HCT116 (cell line): Measurements from ENCODE around the gene MUC15. TPM values are rescaled to one million over a fixed set of nuclear protein-coding genes. Genes with fewer than 3 reads are reported as not detected.
"Not testable (repeated sequence)": the region's sequence is repeated elsewhere in the genome, so short reads cannot be mapped to it uniquely, and the experiment has no call there.

ENCODE experiments used
- ATAC-seq: fragments of 200-7000 bp; cut with Tn5 transposase; 2 replicates; pipeline ENCODE4 v1.9.1; 2020; ENCODE audit warnings: mild to moderate bottlenecking, moderate library complexity
- BruUV-seq: library from RNA; stranded (reverse); fragments of 400-500 nt; replicated peaks from 2 replicates; lab custom pipeline; 2021; lab: Mats Ljungman, UMichigan
- CTCF ChIA-PET: fragments of 300-600 bp; sonication (Branson Sonifier 250); formaldehyde crosslinking; loops from one replicate; lab custom pipeline; 2021; ENCODE audit warnings: antibody characterized with exemption; lab: Charles Lee
- POLR2A ChIA-PET: fragments of 300-600, 350-600 bp; sonication (Branson Sonifier 250); formaldehyde crosslinking; loops from one replicate; lab custom pipeline; 2021; ENCODE audit warnings: antibody characterized with exemption; lab: Charles Lee
- RAD21 ChIA-PET, 2 experiments: fragments of 300-600 bp; sonication (Branson Sonifier 250); formaldehyde crosslinking; loops; one replicate each; lab custom pipeline; 2023; ENCODE audit warnings: low total read pairs in 2 of 2; ENCODE audit not compliant: uncharacterized antibody in 2 of 2, unreplicated experiment in 2 of 2, low non-redundant PET in 1 of 2; lab: Charles Lee
- DNase-seq: peaks from one replicate; pipeline ENCODE4 v3.0.0-alpha.2; 2010; ENCODE audit warnings: low read depth, low spot score
- H2AFZ ChIP-seq: fragments of 200-600 bp; shearing (Covaris generic), sonication (generic); 2 replicates; pipeline ENCODE4 v1.6.1; 2017; ENCODE audit warnings: low read depth, mixed run types, mixed read lengths, antibody characterized with exemption, low read length; ENCODE audit not compliant: poor library complexity, severe bottlenecking
- H3K27ac ChIP-seq: 2 replicates; pipeline ENCODE4 v1.5.1; 2012; ENCODE audit warnings: low read depth, low read length
- H3K27me3 ChIP-seq: fragments of 200-600 bp; sonication (generic); 2 replicates; pipeline ENCODE4 v1.6.1; 2016; ENCODE audit warnings: mixed run types, low read length, mixed read lengths; ENCODE audit not compliant: insufficient read depth
- H3K36me3 ChIP-seq, 2 experiments: fragments of 200-500 bp in 1 of 2; fragments of 200-600 bp in 1 of 2; sonication (Bioruptor generic) in 1 of 2; sonication (generic) in 1 of 2; 2 replicates each; pipeline versions ENCODE4 v1.5.1 to v1.6.1; 2014 to 2016; ENCODE audit warnings: low read length in 2 of 2, inconsistent platforms in 1 of 2, mixed read lengths in 1 of 2, mixed run types in 1 of 2; ENCODE audit not compliant: insufficient read depth in 2 of 2, control insufficient read depth in 1 of 2
- H3K4me1 ChIP-seq, 2 experiments: fragments of 200-600 bp in 1 of 2; sonication (generic) in 1 of 2; 2 replicates each; pipeline versions ENCODE4 v1.5.1 to v1.6.1; 2012 to 2017; ENCODE audit warnings: low read length in 2 of 2, inconsistent platforms in 1 of 2, mild to moderate bottlenecking in 1 of 2, mixed read lengths in 1 of 2, mixed run types in 1 of 2, moderate library complexity in 1 of 2; ENCODE audit not compliant: insufficient read depth in 2 of 2, control insufficient read depth in 1 of 2
- H3K4me2 ChIP-seq: fragments of 200-600 bp; sonication (generic); 2 replicates; pipeline ENCODE4 v1.6.1; 2017; ENCODE audit warnings: mixed run types, low read length, mixed read lengths
- H3K4me3 ChIP-seq, 2 experiments: fragments of 200-600 bp in 1 of 2; sonication (generic) in 1 of 2; replicated peaks in 1 of 2; 2 replicates each; pipeline ENCODE4 v1.5.1; 2011 to 2016; ENCODE audit warnings: low read length in 2 of 2, control low read depth in 1 of 2, low read depth in 1 of 2, mild to moderate bottlenecking in 1 of 2, mixed read lengths in 1 of 2, mixed run types in 1 of 2
- H3K79me2 ChIP-seq: fragments of 200-600 bp; sonication (generic); 2 replicates; pipeline ENCODE4 v1.6.1; 2017; ENCODE audit warnings: mild to moderate bottlenecking, mixed run types, low read length, moderate library complexity, mixed read lengths; ENCODE audit not compliant: insufficient read depth
- H3K9ac ChIP-seq: fragments of 200-600 bp; sonication (generic); 2 replicates; pipeline ENCODE4 v1.6.1; 2016; ENCODE audit warnings: low read length, mixed read lengths
- H3K9me2 ChIP-seq: fragments of 200-600 bp; sonication (generic), shearing (Covaris generic); 2 replicates; pipeline ENCODE4 v1.6.1; 2017; ENCODE audit warnings: mixed run types, mild to moderate bottlenecking, moderate library complexity; ENCODE audit not compliant: insufficient read depth
- H3K9me3 ChIP-seq, 2 experiments: fragments of 200-500 bp in 1 of 2; fragments of 200-600 bp in 1 of 2; sonication (Bioruptor generic) in 1 of 2; sonication (generic) in 1 of 2; 2 replicates each; pipeline ENCODE4 v1.6.1; 2014 to 2017; ENCODE audit warnings: low read length in 2 of 2, mixed read lengths in 2 of 2, inconsistent platforms in 1 of 2, low read depth in 1 of 2, mild to moderate bottlenecking in 1 of 2, mixed run types in 1 of 2, moderate library complexity in 1 of 2; ENCODE audit not compliant: control insufficient read depth in 1 of 2, insufficient read depth in 1 of 2
- H4K20me1 ChIP-seq: fragments of 200-600 bp; sonication (generic), shearing (Covaris generic); 2 replicates; pipeline ENCODE4 v1.6.1; 2017; ENCODE audit warnings: mixed run types, mild to moderate bottlenecking, moderate library complexity; ENCODE audit not compliant: insufficient read depth
- ATF3 ChIP-seq: IDR thresholded peaks from 2 replicates; pipeline ENCODE4 v1.6.1; 2012
- CBX3 ChIP-seq: IDR thresholded peaks from 2 replicates; pipeline ENCODE4 v1.6.1; 2012; ENCODE audit warnings: low read depth
- ELF1 ChIP-seq: IDR thresholded peaks from 2 replicates; pipeline ENCODE4 v1.6.1; 2012; ENCODE audit warnings: low read depth, borderline replicate concordance
- EZH2 ChIP-seq: fragments of 200-600 bp; sonication (generic); IDR thresholded peaks from 2 replicates; pipeline ENCODE4 v1.6.1; 2017; ENCODE audit warnings: antibody characterized with exemption, mixed run types
- EZH2phosphoT487 ChIP-seq: fragments of 200-600 bp; IDR thresholded peaks from 2 replicates; pipeline ENCODE4 v1.6.1; 2018; ENCODE audit warnings: antibody characterized with exemption, borderline replicate concordance
- FOSL1 ChIP-seq: IDR thresholded peaks from 2 replicates; pipeline ENCODE4 v1.6.1; 2012; ENCODE audit warnings: low read depth
- POLR2A ChIP-seq: IDR thresholded peaks from 2 replicates; pipeline ENCODE4 v1.7.0; 2011; ENCODE audit warnings: borderline replicate concordance; ENCODE audit not compliant: insufficient read depth, insufficient read length; ENCODE audit errors: extremely low read depth
- RAD21 ChIP-seq: IDR thresholded peaks from 2 replicates; pipeline ENCODE4 v1.6.1; 2012; ENCODE audit warnings: low read depth, mild to moderate bottlenecking
- intact Hi-C: fragments of 100-400 bp; cut with micrococcal nuclease; formaldehyde crosslinking; loops from 2 replicates; pipeline ENCODE4 v1.10.0; 2022
- total RNA-seq: library from RNA; stranded (reverse); gene quantifications from one replicate; pipeline ENCODE4 v1.2.1, GENCODE V29; 2021; ENCODE audit not compliant: unreplicated experiment
- TF ChIP-seq, protein P1 (sequence below), 3 experiments: fragments of 200-600 bp in 1 of 3; sonication (generic) in 1 of 3; IDR thresholded peaks in 2 of 3; conservative IDR thresholded peaks in 1 of 3; 2 replicates each; pipeline ENCODE4 v1.5.1; 2012 to 2017; ENCODE audit warnings: low read depth in 2 of 3, low read length in 2 of 3, antibody characterized with exemption in 1 of 3, borderline replicate concordance in 1 of 3, control low read depth in 1 of 3, mild to moderate bottlenecking in 1 of 3, mixed read lengths in 1 of 3, mixed run types in 1 of 3, moderate library complexity in 1 of 3; ENCODE audit not compliant: insufficient read depth in 1 of 3
- TF ChIP-seq, protein P2 (sequence below): IDR thresholded peaks from 2 replicates; pipeline ENCODE4 v1.6.1; 2012

Gene MUC15
- total RNA-seq, 1 experiment from 2014 or later = not detected

DNA sequence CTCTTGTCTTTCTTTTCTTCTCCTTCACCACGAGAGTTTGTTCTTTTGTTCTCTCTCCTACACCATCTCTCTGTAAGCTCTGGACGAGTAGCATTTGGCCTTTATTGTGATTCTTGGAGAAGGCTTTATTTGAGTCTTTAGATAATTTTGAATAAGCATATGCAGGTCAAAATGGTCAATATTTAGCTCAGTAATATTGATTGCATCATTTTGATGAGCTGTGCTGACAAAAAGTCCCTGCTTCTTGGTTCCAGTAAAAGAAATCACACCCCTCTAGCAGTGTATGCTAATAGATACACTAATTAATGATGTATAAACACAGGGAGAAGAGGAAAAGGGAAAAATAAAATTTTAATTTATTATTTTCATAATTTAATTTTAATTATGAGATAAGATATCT, 25.8 kb upstream of the MUC15 start:
- H3K9me2 ChIP-seq = no peaks in the 10 kb centered on the region
- H3K36me3 ChIP-seq = no peaks in the 10 kb centered on the region
- no peaks in the 10 kb centered on the region for H3K79me2 ChIP-seq
- intact Hi-C loops = no loop called here
- H3K9ac ChIP-seq = no peak overlapping the region
- H3K4me3 ChIP-seq = no peak overlapping the region
- H2AFZ ChIP-seq = no peak overlapping the region
- ATAC-seq (no peak), DNase-seq (no peak)
- no peaks in the 10 kb centered on the region for H3K27me3 ChIP-seq
- CTCF ChIA-PET = no interaction called here
- no peak overlapping the region for H3K27ac ChIP-seq
- H3K4me1 ChIP-seq = no peaks in the 10 kb centered on the region
- no peak overlapping the region for H3K4me2 ChIP-seq
- BruUV-seq = no TSS peak
- POLR2A ChIA-PET = no interaction called here
- RAD21 ChIA-PET = no interaction called here
- no peaks in the 10 kb centered on the region for H4K20me1 ChIP-seq
- peaks cover 0 to 7% of the 10 kb centered on the region in 2 experiments; a peak in 2 of 4 replicates for H3K9me3 ChIP-seq
- TF ChIP-seq ELF1 (no peak), FOSL1 (no peak), CBX3 (no peak), ATF3 (no peak), RAD21 (no peak), EZH2phosphoT487 (no peak), POLR2A (no peak), EZH2 (no peak)
- TF ChIP-seq, protein P1, sequence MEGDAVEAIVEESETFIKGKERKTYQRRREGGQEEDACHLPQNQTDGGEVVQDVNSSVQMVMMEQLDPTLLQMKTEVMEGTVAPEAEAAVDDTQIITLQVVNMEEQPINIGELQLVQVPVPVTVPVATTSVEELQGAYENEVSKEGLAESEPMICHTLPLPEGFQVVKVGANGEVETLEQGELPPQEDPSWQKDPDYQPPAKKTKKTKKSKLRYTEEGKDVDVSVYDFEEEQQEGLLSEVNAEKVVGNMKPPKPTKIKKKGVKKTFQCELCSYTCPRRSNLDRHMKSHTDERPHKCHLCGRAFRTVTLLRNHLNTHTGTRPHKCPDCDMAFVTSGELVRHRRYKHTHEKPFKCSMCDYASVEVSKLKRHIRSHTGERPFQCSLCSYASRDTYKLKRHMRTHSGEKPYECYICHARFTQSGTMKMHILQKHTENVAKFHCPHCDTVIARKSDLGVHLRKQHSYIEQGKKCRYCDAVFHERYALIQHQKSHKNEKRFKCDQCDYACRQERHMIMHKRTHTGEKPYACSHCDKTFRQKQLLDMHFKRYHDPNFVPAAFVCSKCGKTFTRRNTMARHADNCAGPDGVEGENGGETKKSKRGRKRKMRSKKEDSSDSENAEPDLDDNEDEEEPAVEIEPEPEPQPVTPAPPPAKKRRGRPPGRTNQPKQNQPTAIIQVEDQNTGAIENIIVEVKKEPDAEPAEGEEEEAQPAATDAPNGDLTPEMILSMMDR (IDR thresholded peaks at IDR 0.05 in 2 of 3, conservative IDR thresholded peaks at IDR 0.05 in 1 of 3; ENCODE audit: borderline replicate concordance in 1 of 3, insufficient read depth in 1 of 3, low read depth in 2 of 3, low read length in 2 of 3) = no peak
- TF ChIP-seq, protein P2, sequence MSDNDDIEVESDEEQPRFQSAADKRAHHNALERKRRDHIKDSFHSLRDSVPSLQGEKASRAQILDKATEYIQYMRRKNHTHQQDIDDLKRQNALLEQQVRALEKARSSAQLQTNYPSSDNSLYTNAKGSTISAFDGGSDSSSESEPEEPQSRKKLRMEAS = no peak

DNA sequence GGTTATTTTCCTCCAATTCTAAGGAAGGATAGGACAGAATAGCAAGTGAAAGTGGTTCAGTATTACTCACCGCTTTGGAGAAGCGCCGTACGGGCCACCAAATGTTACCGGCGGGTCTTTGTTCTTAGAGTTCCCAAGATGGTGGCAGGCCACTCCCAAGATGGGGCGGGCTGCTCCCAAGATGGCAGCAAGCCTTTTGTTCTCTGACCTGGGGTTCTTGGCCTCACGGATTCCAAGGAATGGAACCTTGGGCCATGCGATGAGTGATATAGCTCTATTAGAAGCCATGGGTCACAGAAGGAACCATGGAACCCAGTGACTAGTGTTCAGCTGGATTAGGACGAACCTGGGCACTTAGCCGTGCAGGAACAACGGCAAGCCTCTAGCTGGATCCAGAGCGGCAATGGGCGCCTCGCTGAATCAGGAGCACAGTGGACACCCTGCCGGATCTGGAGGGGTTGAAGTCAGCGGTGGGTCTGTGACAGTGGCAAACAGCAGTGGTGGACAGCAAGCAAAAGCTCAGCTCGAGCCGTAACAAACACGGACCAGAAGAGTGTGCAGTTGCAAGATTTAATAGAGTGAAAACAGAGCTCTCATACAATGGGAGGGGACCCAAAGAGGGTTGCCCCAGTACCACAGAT, 25.1 kb upstream of the MUC15 start:
- CTCF ChIA-PET, H3K79me2 ChIP-seq, H3K36me3 ChIP-seq, ATAC-seq, H2AFZ ChIP-seq, H3K4me3 ChIP-seq, H3K9me2 ChIP-seq, RAD21 ChIA-PET, H3K27ac ChIP-seq, H3K9me3 ChIP-seq, H3K4me2 ChIP-seq, H3K9ac ChIP-seq, H4K20me1 ChIP-seq, BruUV-seq, DNase-seq, POLR2A ChIA-PET, intact Hi-C loops, H3K27me3 ChIP-seq, H3K4me1 ChIP-seq: not testable (repeated sequence)

- POLR2A ChIA-PET, H3K9me2 ChIP-seq, H3K79me2 ChIP-seq, intact Hi-C loops, H3K9me3 ChIP-seq, BruUV-seq, H2AFZ ChIP-seq, H3K27ac ChIP-seq, H3K36me3 ChIP-seq, H3K4me1 ChIP-seq, H3K9ac ChIP-seq, H3K4me2 ChIP-seq, H3K27me3 ChIP-seq, H3K4me3 ChIP-seq, CTCF ChIA-PET, ATAC-seq, RAD21 ChIA-PET, DNase-seq, H4K20me1 ChIP-seq: not testable (repeated sequence)
These were observed 23.3 kb upstream of the MUC15 start for GRCh38 chr11:26595207-26595865.
